GM12874 (cell line): ENCODE measurements around the gene TMEM134.

Experiments used
- CTCF ChIP-seq: IDR thresholded peaks from 2 replicates; pipeline ENCODE4 v1.5.1; 2011; ENCODE audit warnings: low read depth, mild to moderate bottlenecking, control low read depth, low read length, moderate library complexity; ENCODE audit not compliant: insufficient read depth

Gene TMEM134

GRCh38 chr11:67438158-67438902 is 30.7 kb downstream of the TMEM134 start:
- no peak for TF ChIP-seq CTCF

GRCh38 chr11:67437809-67438157 is 31.3 kb downstream of the TMEM134 start:
- TF ChIP-seq CTCF: no peak

- TF ChIP-seq CTCF: no peak
Measured at GRCh38 chr11:67437082-67437808, 31.8 kb downstream of the TMEM134 start, which contains the start of gene PTPRCAP. Gene PTPRCAP, minus strand, starts transcription at chr11:67437682. Its CDS starts 63 bp downstream, at chr11:67437619.

- TF ChIP-seq CTCF: no peak
Measured at GRCh38 chr11:67436459-67437081, 32.5 kb downstream of the TMEM134 start.

GRCh38 chr11:67435727-67436458 is 33.2 kb downstream of the TMEM134 start:
- no peak for TF ChIP-seq CTCF

- no peak for TF ChIP-seq CTCF
Measured at GRCh38 chr11:67435031-67435726, 33.9 kb downstream of the TMEM134 start.

GRCh38 chr11:67434395-67434881 is 34.6 kb downstream of the TMEM134 start:
- TF ChIP-seq CTCF: no peak
